ENCODE measurements around the gene MYBPC2. TPM values are rescaled to one million over a fixed set of nuclear protein-coding genes. Genes with fewer than 3 reads are reported as not detected.

MYBPC2 gene
- total RNA-seq, 1 donor from 2014 or later = 0.12 TPM

- Histone ChIP-seq H3K4me1 (no peaks in the 10 kb centered on the region), H3K27me3 (peaks cover 6% of the 10 kb centered on the region), H3K36me3 (no peaks in the 10 kb centered on the region), H3K4me3 (no peak overlapping the region), H3K27ac (no peak overlapping the region), H3K9me3 (no peaks in the 10 kb centered on the region)
- ATAC-seq (no peak), DNase-seq (no peak)
- intact Hi-C loops (cut with DNase I) = no loop called here
- no peak for TF ChIP-seq CTCF (IDR thresholded peaks at IDR 0.05)
Measured at GRCh38 chr19:50447750-50448149, 15.1 kb downstream of the MYBPC2 start.

- no peaks in the 10 kb centered on the region for H3K36me3 ChIP-seq
- no peak overlapping the region for H3K27ac ChIP-seq
- DNase-seq (no peak), ATAC-seq (no peak)
- intact Hi-C loops (cut with DNase I) = no loop called here
- no peak for TF ChIP-seq CTCF (IDR thresholded peaks at IDR 0.05)
- no peak overlapping the region for H3K4me3 ChIP-seq
- peaks cover 6% of the 10 kb centered on the region for H3K27me3 ChIP-seq
- H3K4me1 ChIP-seq = no peaks in the 10 kb centered on the region
- no peaks in the 10 kb centered on the region for H3K9me3 ChIP-seq
Measured at GRCh38 chr19:50449236-50449899, 16.7 kb downstream of the MYBPC2 start.

GRCh38 chr19:50450369-50451222, 17.9 kb downstream of the MYBPC2 start:
- Histone ChIP-seq H3K27ac (no peak overlapping the region), H3K36me3 (no peaks in the 10 kb centered on the region), H3K27me3 (peaks cover 6% of the 10 kb centered on the region), H3K4me1 (no peaks in the 10 kb centered on the region), H3K9me3 (no peaks in the 10 kb centered on the region), H3K4me3 (no peak overlapping the region)
- no peak for ATAC-seq
- no peak for TF ChIP-seq CTCF (IDR thresholded peaks at IDR 0.05)
- no peak for DNase-seq
- intact Hi-C loops (cut with DNase I) = no loop called here

DNA sequence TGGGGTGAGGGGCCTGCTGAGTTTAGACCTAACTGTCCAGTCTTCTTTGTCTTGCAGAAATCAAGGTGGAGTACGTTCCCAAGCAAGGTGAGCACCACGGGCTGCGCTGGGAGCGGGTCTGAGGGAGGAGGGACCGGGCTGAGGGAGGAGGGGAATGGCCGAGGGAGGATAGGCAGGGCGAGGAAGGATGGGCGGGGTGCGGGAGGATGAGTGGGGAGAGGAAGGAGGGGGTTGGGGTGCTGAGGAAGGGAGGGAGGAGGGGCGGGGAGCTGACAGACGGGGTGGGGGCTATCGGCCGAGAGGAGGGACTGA, 18.5 kb downstream of the MYBPC2 start:
- peaks cover 6% of the 10 kb centered on the region for H3K27me3 ChIP-seq
- ATAC-seq (no peak), DNase-seq (no peak)
- no peaks in the 10 kb centered on the region for H3K36me3 ChIP-seq
- TF ChIP-seq CTCF (IDR thresholded peaks at IDR 0.05) = no peak
- H3K4me3 ChIP-seq = no peak overlapping the region
- H3K9me3 ChIP-seq = no peaks in the 10 kb centered on the region
- no peak overlapping the region for H3K27ac ChIP-seq
- intact Hi-C loops (cut with DNase I) = no loop called here
- no peaks in the 10 kb centered on the region for H3K4me1 ChIP-seq

GRCh38 chr19:50453243-50453642, 20.6 kb downstream of the MYBPC2 start:
- Histone ChIP-seq H3K4me1 (no peaks in the 10 kb centered on the region), H3K36me3 (no peaks in the 10 kb centered on the region), H3K9me3 (no peaks in the 10 kb centered on the region), H3K4me3 (no peak overlapping the region), H3K27ac (no peak overlapping the region), H3K27me3 (peaks cover 12% of the 10 kb centered on the region)
- no peak for TF ChIP-seq CTCF (IDR thresholded peaks at IDR 0.05)
- no peak for DNase-seq
- ATAC-seq = no peak
- intact Hi-C loops (cut with DNase I) = no loop called here

All from upper lobe of right lung (tissue), 1 donor.